ENCODE data around the gene IGFALS.

GRCh38 chr16:1816396-1817275 lies 23.1 kb upstream of the IGFALS start:
- TF ChIP-seq CTCF (IDR thresholded peaks at IDR 0.05; ENCODE audit: low read depth, low read length): no peak
- TF ChIP-seq MYC (IDR thresholded peaks at IDR 0.05; ENCODE audit: low read depth, low read length): no peak

All from NB4 (cell line).